Measurements from ENCODE around the gene PBX4.

PBX4 gene

DNA sequence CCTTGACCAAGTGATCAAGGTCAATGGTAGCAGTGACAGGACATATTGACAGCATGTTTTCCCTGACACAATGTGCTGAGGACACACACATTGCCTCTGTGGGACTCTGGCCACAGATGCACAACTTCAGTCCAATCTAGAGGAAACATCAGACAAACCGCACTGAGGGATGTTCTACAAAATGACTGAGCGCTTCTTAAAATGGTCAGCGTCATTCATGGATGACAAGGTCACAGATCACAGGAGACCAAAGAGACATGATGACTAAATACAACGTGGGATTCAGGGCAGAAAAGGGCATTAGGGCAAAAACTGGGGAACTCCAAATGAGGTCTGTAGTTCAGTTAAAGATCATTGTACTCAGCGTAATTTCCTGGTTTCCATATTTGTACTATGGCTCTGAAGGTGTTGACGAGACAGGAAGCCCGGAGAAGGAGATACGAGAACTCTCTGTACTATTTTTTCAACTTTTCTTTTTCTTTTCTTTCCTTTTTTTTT lies 20.6 kb downstream of the PBX4 start:
- H3K4me3 ChIP-seq (ENCODE audit: low read length), result no peak overlapping the region
- H3K27me3 ChIP-seq (ENCODE audit: control insufficient read depth, insufficient read depth, low read length), result no peaks in the 10 kb centered on the region
- H3K27ac ChIP-seq (ENCODE audit: low read length), result no peak overlapping the region
- no peaks in the 10 kb centered on the region for H3K36me3 ChIP-seq (ENCODE audit: control insufficient read depth, low read depth, low read length)
- no peak overlapping the region for H3K9ac ChIP-seq (ENCODE audit: low read length)
- H3K4me1 ChIP-seq (ENCODE audit: control insufficient read depth, low read depth, low read length), result peaks cover 5% of the 10 kb centered on the region
- no peaks in the 10 kb centered on the region for H3K9me3 ChIP-seq (ENCODE audit: control insufficient read depth, low read depth, low read length)

DNA sequence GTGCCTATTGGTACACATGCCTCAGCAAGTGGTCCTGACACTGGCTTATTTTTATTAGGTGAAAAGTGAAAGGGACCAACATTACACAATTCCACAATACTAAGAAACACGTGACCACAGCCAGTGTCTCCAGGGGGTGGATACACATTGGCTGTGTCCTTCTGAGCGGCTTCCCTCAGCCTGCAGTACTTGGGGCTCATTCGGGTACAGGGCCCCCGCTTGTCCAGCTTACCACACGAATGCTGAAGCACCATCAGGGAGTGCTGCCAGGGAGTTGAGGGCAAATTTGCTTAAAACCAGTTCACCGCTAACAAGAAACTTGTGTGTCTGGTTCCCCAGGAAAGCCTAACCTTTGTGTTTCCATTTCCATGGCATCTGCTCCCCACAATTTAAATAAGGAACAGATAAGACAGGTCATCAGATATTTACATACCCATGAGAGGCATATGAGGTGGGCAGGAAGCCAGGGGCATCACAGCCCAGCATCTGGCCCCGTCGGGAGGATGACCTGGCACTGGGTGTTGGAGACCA lies 23.3 kb downstream of the PBX4 start:
- H3K4me1 ChIP-seq (ENCODE audit: control insufficient read depth, low read depth, low read length), result peaks cover 9% of the 10 kb centered on the region
- no peak overlapping the region for H3K4me3 ChIP-seq (ENCODE audit: low read length)
- no peak overlapping the region for H3K9ac ChIP-seq (ENCODE audit: low read length)
- no peaks in the 10 kb centered on the region for H3K36me3 ChIP-seq (ENCODE audit: control insufficient read depth, low read depth, low read length)
- H3K27ac ChIP-seq (ENCODE audit: low read length), result no peak overlapping the region
- no peaks in the 10 kb centered on the region for H3K9me3 ChIP-seq (ENCODE audit: control insufficient read depth, low read depth, low read length)
- H3K27me3 ChIP-seq (ENCODE audit: control insufficient read depth, insufficient read depth, low read length), result no peaks in the 10 kb centered on the region

DNA sequence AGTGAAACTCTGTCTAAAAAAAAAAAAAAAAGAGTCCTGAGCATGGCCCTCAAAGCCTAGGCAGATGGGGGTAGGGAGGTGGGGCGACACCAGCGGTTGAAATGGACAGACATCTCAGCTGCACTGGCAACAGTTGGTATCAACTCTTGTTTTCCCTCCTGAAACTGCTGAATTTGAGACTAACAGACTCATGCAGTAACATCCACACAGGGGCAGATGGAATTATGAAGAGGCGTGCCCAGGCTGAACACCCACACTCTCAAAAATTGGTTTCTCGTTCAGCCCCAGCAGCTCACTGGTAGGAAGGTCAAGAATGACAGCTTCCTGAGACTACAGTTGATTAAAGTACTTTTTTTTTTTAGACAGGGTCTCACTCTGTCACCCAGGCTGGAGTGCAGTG lies 24.1 kb downstream of the PBX4 start:
- H3K27ac ChIP-seq (ENCODE audit: low read length), result no peak overlapping the region
- no peaks in the 10 kb centered on the region for H3K9me3 ChIP-seq (ENCODE audit: control insufficient read depth, low read depth, low read length)
- H3K4me1 ChIP-seq (ENCODE audit: control insufficient read depth, low read depth, low read length), result peaks cover 9% of the 10 kb centered on the region
- H3K27me3 ChIP-seq (ENCODE audit: control insufficient read depth, insufficient read depth, low read length), result no peaks in the 10 kb centered on the region
- H3K4me3 ChIP-seq (ENCODE audit: low read length), result no peak overlapping the region
- no peak overlapping the region for H3K9ac ChIP-seq (ENCODE audit: low read length)
- no peaks in the 10 kb centered on the region for H3K36me3 ChIP-seq (ENCODE audit: control insufficient read depth, low read depth, low read length)

DNA sequence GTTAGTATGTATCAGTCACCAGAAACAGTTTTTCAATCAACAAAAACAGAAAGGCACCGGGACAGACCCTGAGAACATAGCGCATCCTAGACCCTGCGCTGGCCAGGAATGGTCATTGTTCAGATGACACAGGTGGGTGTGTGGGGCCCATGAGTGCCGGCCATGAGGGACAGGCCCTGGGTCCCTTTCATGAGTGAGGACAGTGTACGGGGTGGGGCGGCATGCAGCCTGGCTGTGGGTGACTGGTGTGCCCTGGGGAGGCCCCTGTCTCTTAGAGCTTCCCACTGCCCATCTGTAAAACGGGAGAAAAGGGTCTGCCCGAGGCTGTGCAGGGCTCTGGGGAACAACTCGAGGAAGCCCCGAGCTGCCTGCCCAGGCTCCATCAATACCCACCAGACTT lies 25.8 kb downstream of the PBX4 start:
- Histone ChIP-seq H3K4me1 (ENCODE audit: control insufficient read depth, low read depth, low read length) (peaks cover 9% of the 10 kb centered on the region), H3K27ac (ENCODE audit: low read length) (no peak overlapping the region), H3K27me3 (ENCODE audit: control insufficient read depth, insufficient read depth, low read length) (no peaks in the 10 kb centered on the region), H3K4me3 (ENCODE audit: low read length) (no peak overlapping the region), H3K36me3 (ENCODE audit: control insufficient read depth, low read depth, low read length) (no peaks in the 10 kb centered on the region), H3K9ac (ENCODE audit: low read length) (no peak overlapping the region), H3K9me3 (ENCODE audit: control insufficient read depth, low read depth, low read length) (no peaks in the 10 kb centered on the region)

DNA sequence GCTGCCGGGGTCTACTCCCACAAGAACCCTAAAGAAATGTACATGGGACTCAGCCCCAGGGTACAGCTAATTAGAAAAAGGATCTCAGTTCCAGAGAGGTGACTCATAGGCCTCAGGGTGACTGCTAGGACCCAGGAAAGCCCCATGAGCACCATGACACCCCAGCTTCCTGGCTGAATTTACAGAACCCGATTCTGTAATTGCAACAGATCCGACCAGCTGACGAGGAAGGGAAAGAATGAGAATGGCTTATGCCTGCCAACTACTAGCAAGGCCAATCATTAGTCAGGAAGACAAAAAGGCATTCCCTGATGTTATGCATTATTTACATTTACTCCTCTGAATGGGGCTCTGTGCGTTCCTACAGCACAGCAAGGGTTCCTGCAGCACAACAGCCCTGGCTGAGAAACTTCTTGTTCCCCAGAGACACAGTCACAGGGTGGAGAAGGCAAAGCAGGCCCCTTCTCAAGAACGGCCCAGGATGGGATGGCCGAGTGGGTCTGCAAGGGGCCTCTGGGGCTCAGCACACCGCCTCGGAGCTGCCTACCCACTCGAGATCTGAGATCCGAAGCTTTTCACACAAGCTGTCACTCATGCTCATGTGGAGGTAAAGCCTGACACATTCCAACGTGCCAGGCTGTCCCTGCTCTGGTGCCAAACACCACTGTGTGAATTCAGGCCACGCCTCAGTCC lies 27.2 kb downstream of the PBX4 start:
- no peaks in the 10 kb centered on the region for H3K9me3 ChIP-seq (ENCODE audit: control insufficient read depth, low read depth, low read length)
- H3K4me3 ChIP-seq (ENCODE audit: low read length), result no peak overlapping the region
- H3K9ac ChIP-seq (ENCODE audit: low read length), result no peak overlapping the region
- no peaks in the 10 kb centered on the region for H3K36me3 ChIP-seq (ENCODE audit: control insufficient read depth, low read depth, low read length)
- H3K27ac ChIP-seq (ENCODE audit: low read length), result no peak overlapping the region
- peaks cover 9% of the 10 kb centered on the region for H3K4me1 ChIP-seq (ENCODE audit: control insufficient read depth, low read depth, low read length)
- H3K27me3 ChIP-seq (ENCODE audit: control insufficient read depth, insufficient read depth, low read length), result no peaks in the 10 kb centered on the region

DNA sequence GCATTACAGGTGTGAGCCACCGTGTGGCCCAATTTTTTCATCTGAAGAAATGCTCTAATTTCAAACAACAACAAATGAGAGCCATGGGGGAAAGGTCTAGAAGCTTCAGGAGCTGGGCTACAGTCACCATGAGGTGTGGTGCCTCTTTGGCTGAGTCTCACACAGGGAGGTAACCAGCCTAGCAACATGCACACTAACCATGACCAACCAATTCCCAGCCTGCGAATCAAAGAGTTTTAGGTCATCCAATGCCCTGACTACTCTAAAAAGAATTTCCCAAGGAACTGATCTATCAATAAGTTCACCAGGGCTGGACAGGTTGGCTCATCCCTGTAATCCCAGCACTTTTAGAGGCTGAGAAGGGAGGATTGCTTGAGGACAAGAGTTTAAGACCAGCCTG lies 29.9 kb downstream of the PBX4 start:
- no peak overlapping the region for H3K27ac ChIP-seq (ENCODE audit: low read length)
- peaks cover 9% of the 10 kb centered on the region for H3K4me1 ChIP-seq (ENCODE audit: control insufficient read depth, low read depth, low read length)
- H3K9me3 ChIP-seq (ENCODE audit: control insufficient read depth, low read depth, low read length), result no peaks in the 10 kb centered on the region
- H3K27me3 ChIP-seq (ENCODE audit: control insufficient read depth, insufficient read depth, low read length), result no peaks in the 10 kb centered on the region
- no peak overlapping the region for H3K9ac ChIP-seq (ENCODE audit: low read length)
- no peak overlapping the region for H3K4me3 ChIP-seq (ENCODE audit: low read length)
- H3K36me3 ChIP-seq (ENCODE audit: control insufficient read depth, low read depth, low read length), result no peaks in the 10 kb centered on the region

DNA sequence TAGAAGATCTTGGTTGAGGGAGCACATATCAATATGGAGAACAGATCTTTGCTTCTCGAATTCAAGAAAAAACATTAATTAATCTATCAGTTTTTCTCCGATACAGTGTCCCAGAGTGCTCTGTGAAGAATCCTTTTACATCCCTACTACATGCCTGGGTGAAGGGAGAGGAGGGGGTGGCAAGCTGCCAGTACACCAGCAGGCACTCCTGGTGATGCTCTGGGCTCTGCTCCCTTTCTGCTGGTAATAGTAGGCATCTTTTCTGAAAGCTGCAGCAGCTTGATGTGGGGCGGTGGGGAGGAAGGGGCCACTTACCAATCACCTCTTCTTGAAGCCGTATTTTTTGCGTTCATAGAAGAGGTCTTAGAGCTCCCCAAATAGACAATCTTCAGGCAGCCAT lies 30.7 kb downstream of the PBX4 start:
- Histone ChIP-seq H3K9me3 (ENCODE audit: control insufficient read depth, low read depth, low read length) (no peaks in the 10 kb centered on the region), H3K27me3 (ENCODE audit: control insufficient read depth, insufficient read depth, low read length) (no peaks in the 10 kb centered on the region), H3K4me3 (ENCODE audit: low read length) (no peak overlapping the region), H3K4me1 (ENCODE audit: control insufficient read depth, low read depth, low read length) (peaks cover 9% of the 10 kb centered on the region), H3K27ac (ENCODE audit: low read length) (no peak overlapping the region), H3K9ac (ENCODE audit: low read length) (no peak overlapping the region), H3K36me3 (ENCODE audit: control insufficient read depth, low read depth, low read length) (no peaks in the 10 kb centered on the region)

DNA sequence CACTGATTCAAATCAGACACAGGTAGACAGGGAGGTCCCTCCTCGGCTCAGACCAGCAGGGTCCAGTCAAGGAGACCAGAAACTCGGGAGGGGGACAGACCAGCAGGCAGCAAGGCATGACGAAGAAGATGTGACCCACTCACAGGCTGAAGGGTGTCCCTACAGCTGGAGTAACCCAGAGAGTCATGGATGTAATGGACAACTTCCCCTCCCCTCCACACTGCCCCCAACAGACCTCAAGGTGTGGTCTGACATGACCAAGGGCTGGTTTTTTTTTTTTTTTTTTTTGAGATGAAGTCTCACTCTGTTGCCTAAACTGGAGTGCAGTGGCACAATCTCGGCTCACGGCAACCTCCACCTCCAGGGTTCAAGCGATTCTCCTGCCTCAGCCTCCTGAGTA lies 34.1 kb downstream of the PBX4 start:
- Histone ChIP-seq H3K4me3 (ENCODE audit: low read length) (no peak overlapping the region), H3K27ac (ENCODE audit: low read length) (no peak overlapping the region), H3K36me3 (ENCODE audit: control insufficient read depth, low read depth, low read length) (no peaks in the 10 kb centered on the region), H3K4me1 (ENCODE audit: control insufficient read depth, low read depth, low read length) (no peaks in the 10 kb centered on the region), H3K27me3 (ENCODE audit: control insufficient read depth, insufficient read depth, low read length) (no peaks in the 10 kb centered on the region), H3K9ac (ENCODE audit: low read length) (no peak overlapping the region), H3K9me3 (ENCODE audit: control insufficient read depth, low read depth, low read length) (no peaks in the 10 kb centered on the region)

DNA sequence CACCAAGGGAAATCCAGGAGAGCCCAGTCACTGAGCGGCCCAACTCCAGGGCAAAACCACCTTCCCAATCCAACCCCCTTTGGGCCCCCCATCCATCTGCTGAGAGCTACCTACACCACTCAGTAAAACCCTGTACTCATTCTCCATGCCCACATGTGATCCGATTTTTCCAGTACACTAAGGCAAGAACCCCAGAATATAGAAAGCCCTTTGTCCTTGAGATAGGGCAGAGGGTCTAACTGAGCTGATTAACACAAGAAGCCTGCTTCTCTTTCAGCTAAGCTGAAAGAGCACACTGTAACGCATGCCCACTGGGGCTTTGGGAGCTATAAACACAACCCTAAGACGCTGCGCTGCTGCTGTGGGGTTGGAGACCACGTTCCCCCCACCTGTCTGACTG lies 36.0 kb downstream of the PBX4 start:
- no peak overlapping the region for H3K4me3 ChIP-seq (ENCODE audit: low read length)
- no peaks in the 10 kb centered on the region for H3K4me1 ChIP-seq (ENCODE audit: control insufficient read depth, low read depth, low read length)
- H3K27ac ChIP-seq (ENCODE audit: low read length), result no peak overlapping the region
- H3K9me3 ChIP-seq (ENCODE audit: control insufficient read depth, low read depth, low read length), result no peaks in the 10 kb centered on the region
- H3K9ac ChIP-seq (ENCODE audit: low read length), result no peak overlapping the region
- H3K27me3 ChIP-seq (ENCODE audit: control insufficient read depth, insufficient read depth, low read length), result no peaks in the 10 kb centered on the region
- no peaks in the 10 kb centered on the region for H3K36me3 ChIP-seq (ENCODE audit: control insufficient read depth, low read depth, low read length)

DNA sequence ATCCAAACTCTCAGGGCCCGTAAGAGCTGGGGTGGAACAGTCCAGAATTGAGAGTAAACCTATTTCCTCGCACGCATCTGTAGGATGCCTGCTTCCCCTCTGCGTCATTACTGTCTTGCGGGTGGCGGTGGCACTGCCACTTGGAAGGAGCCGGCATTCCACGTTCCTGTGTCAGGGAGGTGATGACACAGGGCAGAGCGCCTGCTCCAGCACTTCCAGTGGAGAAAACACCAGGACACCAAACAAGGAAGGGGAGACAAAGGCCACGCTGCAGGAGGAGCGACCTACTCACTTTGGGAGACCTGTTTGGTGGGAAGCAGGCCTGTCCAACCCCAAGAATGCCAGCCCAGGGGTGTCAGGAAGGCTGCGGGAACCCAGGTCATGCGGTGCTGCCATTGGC lies 37.1 kb downstream of the PBX4 start:
- Histone ChIP-seq H3K9me3 (ENCODE audit: control insufficient read depth, low read depth, low read length) (no peaks in the 10 kb centered on the region), H3K4me1 (ENCODE audit: control insufficient read depth, low read depth, low read length) (no peaks in the 10 kb centered on the region), H3K36me3 (ENCODE audit: control insufficient read depth, low read depth, low read length) (no peaks in the 10 kb centered on the region), H3K27ac (ENCODE audit: low read length) (no peak overlapping the region), H3K9ac (ENCODE audit: low read length) (no peak overlapping the region), H3K27me3 (ENCODE audit: control insufficient read depth, insufficient read depth, low read length) (no peaks in the 10 kb centered on the region), H3K4me3 (ENCODE audit: low read length) (no peak overlapping the region)

DNA sequence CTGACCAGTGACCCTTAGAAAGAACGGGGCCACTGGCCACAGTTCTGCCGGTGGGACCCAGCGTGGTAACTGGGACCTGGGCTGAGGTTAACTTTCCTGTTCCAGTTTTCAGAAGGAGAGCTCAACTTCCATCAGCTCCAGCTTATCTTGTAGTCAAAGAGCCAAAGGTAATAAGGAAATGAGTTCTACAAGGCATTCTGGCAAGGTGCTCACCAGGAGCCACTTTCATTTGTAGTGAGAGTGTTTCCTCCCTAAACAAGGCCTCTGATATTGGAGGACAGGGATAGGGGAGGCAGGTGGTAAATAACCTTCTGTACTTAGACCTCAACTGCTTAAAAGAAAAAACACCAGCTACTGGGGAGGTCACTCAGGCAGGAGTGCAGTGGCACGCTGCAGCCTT lies 38.1 kb downstream of the PBX4 start:
- no peaks in the 10 kb centered on the region for H3K9me3 ChIP-seq (ENCODE audit: control insufficient read depth, low read depth, low read length)
- no peaks in the 10 kb centered on the region for H3K4me1 ChIP-seq (ENCODE audit: control insufficient read depth, low read depth, low read length)
- H3K4me3 ChIP-seq (ENCODE audit: low read length), result no peak overlapping the region
- no peaks in the 10 kb centered on the region for H3K27me3 ChIP-seq (ENCODE audit: control insufficient read depth, insufficient read depth, low read length)
- H3K27ac ChIP-seq (ENCODE audit: low read length), result no peak overlapping the region
- H3K36me3 ChIP-seq (ENCODE audit: control insufficient read depth, low read depth, low read length), result no peaks in the 10 kb centered on the region
- H3K9ac ChIP-seq (ENCODE audit: low read length), result no peak overlapping the region

Measured in iPS-18a (cell line).